ENCODE results near the gene XAB2.

The XAB2 gene

DNA sequence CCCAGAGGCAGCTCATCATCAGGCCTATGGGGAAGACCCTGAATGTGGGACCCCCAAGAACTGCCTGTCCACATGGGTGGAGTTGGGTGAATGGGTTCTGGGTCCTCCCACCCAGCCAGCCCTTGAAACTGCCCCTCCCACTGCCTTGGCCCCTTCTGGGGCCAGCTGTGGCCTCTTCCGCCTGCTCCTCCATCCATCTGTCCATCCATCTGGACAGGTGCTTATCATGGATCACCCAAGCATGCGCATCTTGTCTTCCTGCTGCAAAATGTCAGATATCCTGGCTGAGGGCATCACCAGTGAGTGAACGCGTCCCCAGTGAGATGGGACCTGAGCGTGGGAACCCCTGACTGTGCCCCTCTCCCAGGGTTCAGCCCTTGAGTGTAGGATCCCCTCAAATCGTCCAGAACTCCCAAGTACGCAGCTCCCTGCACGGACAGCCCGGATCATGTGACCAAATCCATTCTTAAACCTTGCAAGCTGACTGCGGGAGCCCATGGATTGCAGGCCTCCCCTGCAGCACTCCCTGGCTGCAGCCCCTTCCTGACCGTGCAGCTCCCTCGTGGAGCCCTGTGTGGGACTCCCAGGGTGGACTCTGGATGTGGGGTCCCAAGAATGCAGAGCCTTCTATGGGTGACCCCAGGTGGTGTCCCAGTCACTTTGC lies 9.6 kb upstream of the XAB2 start:
- no peak for DNase-seq (ENCODE audit: low read depth)
- TF ChIP-seq MYC (IDR thresholded peaks at IDR 0.05; ENCODE audit: low read depth, low read length) (no peak), MAX (IDR thresholded peaks at IDR 0.05; ENCODE audit: low read depth, low read length) (no peak), POLR2A (IDR thresholded peaks at IDR 0.05; ENCODE audit: extremely low read depth, insufficient read length) (no peak)
- TF ChIP-seq, protein P1, sequence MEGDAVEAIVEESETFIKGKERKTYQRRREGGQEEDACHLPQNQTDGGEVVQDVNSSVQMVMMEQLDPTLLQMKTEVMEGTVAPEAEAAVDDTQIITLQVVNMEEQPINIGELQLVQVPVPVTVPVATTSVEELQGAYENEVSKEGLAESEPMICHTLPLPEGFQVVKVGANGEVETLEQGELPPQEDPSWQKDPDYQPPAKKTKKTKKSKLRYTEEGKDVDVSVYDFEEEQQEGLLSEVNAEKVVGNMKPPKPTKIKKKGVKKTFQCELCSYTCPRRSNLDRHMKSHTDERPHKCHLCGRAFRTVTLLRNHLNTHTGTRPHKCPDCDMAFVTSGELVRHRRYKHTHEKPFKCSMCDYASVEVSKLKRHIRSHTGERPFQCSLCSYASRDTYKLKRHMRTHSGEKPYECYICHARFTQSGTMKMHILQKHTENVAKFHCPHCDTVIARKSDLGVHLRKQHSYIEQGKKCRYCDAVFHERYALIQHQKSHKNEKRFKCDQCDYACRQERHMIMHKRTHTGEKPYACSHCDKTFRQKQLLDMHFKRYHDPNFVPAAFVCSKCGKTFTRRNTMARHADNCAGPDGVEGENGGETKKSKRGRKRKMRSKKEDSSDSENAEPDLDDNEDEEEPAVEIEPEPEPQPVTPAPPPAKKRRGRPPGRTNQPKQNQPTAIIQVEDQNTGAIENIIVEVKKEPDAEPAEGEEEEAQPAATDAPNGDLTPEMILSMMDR (IDR thresholded peaks at IDR 0.05; ENCODE audit: low read depth, low read length), result no peak
- H3K4me3 ChIP-seq (ENCODE audit: low read depth, low read length), result no peak overlapping the region

DNA sequence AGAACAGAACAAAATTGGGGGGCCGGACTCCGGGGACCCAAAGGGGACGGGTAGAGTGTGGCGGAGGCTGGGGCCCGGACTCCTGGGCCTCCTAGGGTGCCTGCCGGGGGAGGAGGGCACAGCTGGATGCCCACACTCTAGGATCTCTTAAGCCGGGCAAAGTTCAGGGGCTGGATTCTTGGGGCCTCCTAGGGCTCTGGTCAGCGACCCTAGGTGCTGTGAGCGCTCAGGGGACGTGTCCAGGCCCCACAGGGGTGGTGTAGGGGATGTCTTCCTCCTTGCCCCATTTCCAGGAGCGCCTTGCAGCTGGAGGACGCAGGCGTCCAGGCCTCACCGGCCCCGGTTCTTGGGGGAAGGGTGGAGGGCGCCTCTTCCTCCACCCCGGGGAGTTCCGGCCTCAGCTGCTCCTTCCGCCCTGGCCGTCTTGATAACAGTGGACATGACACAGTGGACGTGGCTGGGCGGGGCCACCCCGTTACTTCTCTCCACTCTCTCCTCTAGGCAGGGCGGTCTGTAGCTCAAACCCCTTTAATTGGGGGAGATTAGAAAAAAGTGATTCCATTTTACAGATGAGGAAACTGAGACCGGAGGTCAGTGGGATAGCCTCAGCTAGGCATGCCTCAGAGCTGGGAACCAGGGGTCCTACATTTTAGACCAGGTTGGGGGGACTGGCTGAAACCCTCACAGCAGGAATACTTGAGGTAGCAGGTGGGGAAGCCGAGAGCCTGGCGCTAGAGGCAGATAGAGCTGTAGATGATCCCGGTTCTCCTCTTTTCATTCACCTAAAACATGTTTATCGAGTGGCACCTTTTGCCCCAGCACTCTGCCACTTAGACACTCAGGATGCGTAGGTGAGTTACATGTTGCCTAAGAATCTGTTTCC lies 8.3 kb upstream of the XAB2 start:
- peak; percentile 80 for DNase-seq (ENCODE audit: low read depth)
- TF ChIP-seq, protein P1 (IDR thresholded peaks at IDR 0.05; ENCODE audit: low read depth, low read length), result no peak
- TF ChIP-seq MAX (IDR thresholded peaks at IDR 0.05; ENCODE audit: low read depth, low read length), result no peak
- peak; percentile 60; the same call in 1 of the 2 replicates for TF ChIP-seq MYC (IDR thresholded peaks at IDR 0.05; ENCODE audit: low read depth, low read length)
- peak overlapping the region; percentile 83 for H3K4me3 ChIP-seq (ENCODE audit: low read depth, low read length)

GRCh38 chr19:7636691-7637373 lies 7.5 kb upstream of the XAB2 start, which contains the start of gene STXBP2:
TSS of gene STXBP2 (plus strand) at chr19:7637110. CDS start at chr19:7637150, 40 bp downstream.
- peak; percentile 84 for DNase-seq (ENCODE audit: low read depth)
- H3K4me3 ChIP-seq (ENCODE audit: low read depth, low read length), result peak within 1 kb of the TSS; percentile 83
- TF ChIP-seq MYC (IDR thresholded peaks at IDR 0.05; ENCODE audit: low read depth, low read length) (peak; percentile 48; the same call in 1 of the 2 replicates), POLR2A (IDR thresholded peaks at IDR 0.05; ENCODE audit: extremely low read depth, insufficient read length) (peak; percentile 79), MAX (IDR thresholded peaks at IDR 0.05; ENCODE audit: low read depth, low read length) (peak; percentile 91)
- TF ChIP-seq, protein P1 (IDR thresholded peaks at IDR 0.05; ENCODE audit: low read depth, low read length), result no peak

DNA sequence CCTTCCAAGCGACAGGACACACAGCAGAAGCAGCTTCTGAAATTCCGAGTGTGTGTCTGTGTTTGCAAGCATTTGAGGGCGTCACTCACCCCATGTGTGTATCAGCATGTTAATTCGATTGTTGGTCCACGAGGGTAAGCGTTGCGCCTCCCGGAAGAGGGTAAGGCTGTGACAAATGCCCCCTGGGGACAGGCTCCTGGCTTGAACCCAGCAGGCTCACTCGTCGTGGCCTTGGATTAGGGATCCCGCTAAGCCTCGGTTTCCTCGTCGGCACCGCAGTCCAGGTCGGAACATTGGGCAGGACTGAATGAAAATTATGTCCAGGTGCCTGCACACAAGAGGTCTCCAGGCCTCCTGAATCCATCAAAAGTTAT lies 7.0 kb upstream of the XAB2 start:
- DNase-seq (ENCODE audit: low read depth), result peak; percentile 81
- H3K4me3 ChIP-seq (ENCODE audit: low read depth, low read length), result peak overlapping the region; percentile 83

DNA sequence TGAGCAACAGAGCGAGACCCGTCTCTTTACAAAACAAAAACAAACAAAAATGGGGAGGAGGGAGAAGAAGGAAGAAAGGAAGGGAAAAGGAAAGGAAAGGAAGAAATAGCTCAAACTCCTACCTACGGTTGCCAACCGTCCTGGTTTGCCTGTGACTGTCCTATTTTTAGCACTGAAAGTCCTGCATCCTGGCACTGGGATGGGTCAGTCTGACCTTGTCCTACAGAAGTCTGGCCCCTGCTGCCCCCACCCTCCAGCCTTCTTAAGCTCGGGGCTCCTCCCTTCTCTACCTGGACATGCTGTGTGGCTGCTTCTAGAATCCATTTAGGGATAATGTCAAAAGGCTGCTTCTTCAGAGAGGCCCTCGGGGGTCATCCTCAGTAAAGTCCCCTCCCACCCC lies 6.3 kb upstream of the XAB2 start:
- no peak for DNase-seq (ENCODE audit: low read depth)
- TF ChIP-seq POLR2A (IDR thresholded peaks at IDR 0.05; ENCODE audit: extremely low read depth, insufficient read length), result no peak
- TF ChIP-seq MAX (IDR thresholded peaks at IDR 0.05; ENCODE audit: low read depth, low read length), result no peak
- TF ChIP-seq, protein P1 (IDR thresholded peaks at IDR 0.05; ENCODE audit: low read depth, low read length), result no peak
- TF ChIP-seq MYC (IDR thresholded peaks at IDR 0.05; ENCODE audit: low read depth, low read length), result no peak
- H3K4me3 ChIP-seq (ENCODE audit: low read depth, low read length), result peak overlapping the region; percentile 83

More for the DNA sequence above, 7.0 kb upstream of the XAB2 start:
- TF ChIP-seq POLR2A (IDR thresholded peaks at IDR 0.05; ENCODE audit: extremely low read depth, insufficient read length), result no peak
- TF ChIP-seq, protein P1 (IDR thresholded peaks at IDR 0.05; ENCODE audit: low read depth, low read length), result no peak
- peak; percentile 81 for TF ChIP-seq MAX (IDR thresholded peaks at IDR 0.05; ENCODE audit: low read depth, low read length)
- TF ChIP-seq MYC (IDR thresholded peaks at IDR 0.05; ENCODE audit: low read depth, low read length), result peak; percentile 83
